ENCODE measurements around the gene FAM186B.

- TF ChIP-seq, protein P1, sequence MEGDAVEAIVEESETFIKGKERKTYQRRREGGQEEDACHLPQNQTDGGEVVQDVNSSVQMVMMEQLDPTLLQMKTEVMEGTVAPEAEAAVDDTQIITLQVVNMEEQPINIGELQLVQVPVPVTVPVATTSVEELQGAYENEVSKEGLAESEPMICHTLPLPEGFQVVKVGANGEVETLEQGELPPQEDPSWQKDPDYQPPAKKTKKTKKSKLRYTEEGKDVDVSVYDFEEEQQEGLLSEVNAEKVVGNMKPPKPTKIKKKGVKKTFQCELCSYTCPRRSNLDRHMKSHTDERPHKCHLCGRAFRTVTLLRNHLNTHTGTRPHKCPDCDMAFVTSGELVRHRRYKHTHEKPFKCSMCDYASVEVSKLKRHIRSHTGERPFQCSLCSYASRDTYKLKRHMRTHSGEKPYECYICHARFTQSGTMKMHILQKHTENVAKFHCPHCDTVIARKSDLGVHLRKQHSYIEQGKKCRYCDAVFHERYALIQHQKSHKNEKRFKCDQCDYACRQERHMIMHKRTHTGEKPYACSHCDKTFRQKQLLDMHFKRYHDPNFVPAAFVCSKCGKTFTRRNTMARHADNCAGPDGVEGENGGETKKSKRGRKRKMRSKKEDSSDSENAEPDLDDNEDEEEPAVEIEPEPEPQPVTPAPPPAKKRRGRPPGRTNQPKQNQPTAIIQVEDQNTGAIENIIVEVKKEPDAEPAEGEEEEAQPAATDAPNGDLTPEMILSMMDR (IDR thresholded peaks at IDR 0.05): no peak
- no peak for TF ChIP-seq POLR2A (IDR thresholded peaks at IDR 0.05)
These were observed 37.7 kb upstream of the FAM186B start for GRCh38 chr12:49643135-49643534.

Data from Peyer's patch (tissue), 4 donors.